Measurements from ENCODE around the gene NSDHL. TPM values are rescaled to one million over a fixed set of nuclear protein-coding genes. Genes with fewer than 3 reads are reported as not detected.
"Not testable (repeated sequence)": the region's sequence is repeated elsewhere in the genome, so short reads cannot be mapped to it uniquely, and the experiment has no call there.

The NSDHL gene
- total RNA-seq, 2 donors from 2014 or later = 11.6 to 13.8 TPM

GRCh38 chrX:152824841-152825374, 6.0 kb upstream of the NSDHL start:
- no peak overlapping the region for H3K27ac ChIP-seq
- H3K9me3 ChIP-seq = no peaks in the 10 kb centered on the region
- intact Hi-C loops (cut with DNase I) = no loop called here
- no peaks in the 10 kb centered on the region for H3K27me3 ChIP-seq (replicated peaks; ENCODE audit: insufficient read depth)
- WGBS = 68% methylated on average over 7 of the region's 7 CpGs
- no peak for TF ChIP-seq POLR2A (IDR thresholded peaks at IDR 0.05)
- TF ChIP-seq CTCF (IDR thresholded peaks at IDR 0.05) = no peak
- no peak for TF ChIP-seq POLR2AphosphoS5 (IDR thresholded peaks at IDR 0.05)
- H3K4me1 ChIP-seq (replicated peaks) = no peaks in the 10 kb centered on the region
- H3K4me3 ChIP-seq = no peak overlapping the region
- H3K36me3 ChIP-seq = no peaks in the 10 kb centered on the region
- DNase-seq (ENCODE audit: low spot score) = no peak

GRCh38 chrX:152831391-152831790, 528 bp downstream of the NSDHL start:
- DNase-seq (ENCODE audit: low spot score) = no peak
- 0% methylated on average over 8 of the region's 10 CpGs for WGBS
- H3K27ac ChIP-seq = peak overlapping the region; percentile 57 to 64

GRCh38 chrX:152832520-152832919, 1.7 kb downstream of the NSDHL start:
- no peak for DNase-seq (ENCODE audit: low spot score)
- no peaks in the 10 kb centered on the region for H3K4me1 ChIP-seq (replicated peaks)
- no peaks in the 10 kb centered on the region for H3K36me3 ChIP-seq
- TF ChIP-seq POLR2AphosphoS5 (IDR thresholded peaks at IDR 0.05) (no peak), POLR2A (IDR thresholded peaks at IDR 0.05) (no peak), CTCF (IDR thresholded peaks at IDR 0.05) (no peak)
- intact Hi-C loops (cut with DNase I) = no loop called here
- no peaks in the 10 kb centered on the region for H3K9me3 ChIP-seq
- H3K4me3 ChIP-seq = no peak overlapping the region
- no peak overlapping the region for H3K27ac ChIP-seq
- 88% methylated on average over 5 of the region's 5 CpGs for WGBS
- no peaks in the 10 kb centered on the region for H3K27me3 ChIP-seq (replicated peaks; ENCODE audit: insufficient read depth)

More at GRCh38 chrX:152831391-152831790, 528 bp downstream of the NSDHL start:
- intact Hi-C loops (cut with DNase I) = no loop called here
- H3K4me1 ChIP-seq (replicated peaks) = no peaks in the 10 kb centered on the region
- H3K4me3 ChIP-seq = peak overlapping the region; percentile 49 to 54
- H3K36me3 ChIP-seq = no peaks in the 10 kb centered on the region
- no peak for TF ChIP-seq POLR2AphosphoS5 (IDR thresholded peaks at IDR 0.05)
- no peak for TF ChIP-seq CTCF (IDR thresholded peaks at IDR 0.05)
- no peaks in the 10 kb centered on the region for H3K9me3 ChIP-seq
- H3K27me3 ChIP-seq (replicated peaks; ENCODE audit: insufficient read depth) = no peaks in the 10 kb centered on the region

GRCh38 chrX:152833378-152833777, 2.5 kb downstream of the NSDHL start:
- Histone ChIP-seq H3K9me3 (no peaks in the 10 kb centered on the region), H3K4me1 (replicated peaks) (no peaks in the 10 kb centered on the region), H3K36me3 (no peaks in the 10 kb centered on the region), H3K27me3 (replicated peaks; ENCODE audit: insufficient read depth) (no peaks in the 10 kb centered on the region), H3K4me3 (no peak overlapping the region), H3K27ac (no peak overlapping the region)
- TF ChIP-seq CTCF (IDR thresholded peaks at IDR 0.05) (no peak), POLR2AphosphoS5 (IDR thresholded peaks at IDR 0.05) (no peak), POLR2A (IDR thresholded peaks at IDR 0.05) (no peak)
- intact Hi-C loops (cut with DNase I) = no loop called here
- DNase-seq (ENCODE audit: low spot score) = no peak
- 71% methylated on average over 4 of the region's 4 CpGs for WGBS

GRCh38 chrX:152835470-152835869, 4.6 kb downstream of the NSDHL start:
- H3K4me3 ChIP-seq; H3K4me1 ChIP-seq (replicated peaks); intact Hi-C loops (cut with DNase I); H3K27me3 ChIP-seq (replicated peaks; ENCODE audit: insufficient read depth); DNase-seq (ENCODE audit: low spot score); H3K9me3 ChIP-seq; H3K27ac ChIP-seq; H3K36me3 ChIP-seq: not testable (repeated sequence)
- 100% methylated on average over 1 of the region's 1 CpG for WGBS

Measured in prostate gland (tissue), 2 donors.